UCSD-AML1 (cell line): ENCODE results near the gene NOTCH2.
A peak's percentile ranks its signal among the peaks of the same experiment; 100 is the strongest.
"Not testable (repeated sequence)": the region's sequence is repeated elsewhere in the genome, so short reads cannot be mapped to it uniquely, and the experiment has no call there.

Source experiments
- DNase-seq: peaks from one replicate; lab custom pipeline; 2025; ENCODE audit not compliant: unreplicated experiment; lab: John Stamatoyannopoulos, UW

The NOTCH2 gene

GRCh38 chr1:119975582-119976254 is 93.7 kb downstream of the NOTCH2 start:
- DNase-seq, result not testable (repeated sequence)

GRCh38 chr1:119975006-119975405 is 94.5 kb downstream of the NOTCH2 start:
- DNase-seq, result no peak

GRCh38 chr1:119974013-119974412 is 95.4 kb downstream of the NOTCH2 start:
- no peak for DNase-seq

- DNase-seq, result no peak
Measured at GRCh38 chr1:119971710-119972570, 97.5 kb downstream of the NOTCH2 start.

- no peak for DNase-seq
Measured at GRCh38 chr1:119968601-119969000, 100.9 kb downstream of the NOTCH2 start.

- peak; percentile 57 for DNase-seq
Measured at GRCh38 chr1:119968068-119968492, 101.4 kb downstream of the NOTCH2 start.

GRCh38 chr1:119966681-119967080 is 102.8 kb downstream of the NOTCH2 start:
- no peak for DNase-seq

- no peak for DNase-seq
Measured at GRCh38 chr1:119966020-119966419, 103.4 kb downstream of the NOTCH2 start.

GRCh38 chr1:119964673-119965363 is 104.6 kb downstream of the NOTCH2 start:
- no peak for DNase-seq

GRCh38 chr1:119962296-119962968 is 107.0 kb downstream of the NOTCH2 start:
- DNase-seq, result no peak

GRCh38 chr1:119960501-119960900 is 109.0 kb downstream of the NOTCH2 start:
- DNase-seq, result no peak

GRCh38 chr1:119959268-119960220 is 109.9 kb downstream of the NOTCH2 start:
- DNase-seq, result no peak

GRCh38 chr1:119958223-119958622 is 111.2 kb downstream of the NOTCH2 start:
- no peak for DNase-seq

- DNase-seq, result no peak
Measured at GRCh38 chr1:119956306-119956705, 113.2 kb downstream of the NOTCH2 start.

GRCh38 chr1:119954476-119955422 is 114.7 kb downstream of the NOTCH2 start:
- DNase-seq, result no peak

GRCh38 chr1:119953266-119953998 is 116.0 kb downstream of the NOTCH2 start:
- no peak for DNase-seq

- DNase-seq, result no peak
Measured at GRCh38 chr1:119952496-119952895, 117.0 kb downstream of the NOTCH2 start.
